ENCODE measurements around the gene TAOK1. TPM values are rescaled to one million over a fixed set of nuclear protein-coding genes. Genes with fewer than 3 reads are reported as not detected.

The TAOK1 gene
- polyA plus RNA-seq, 2 donors: 5.4 to 7.9 TPM

GRCh38 chr17:29591146-29591736 lies 201.1 kb downstream of the TAOK1 start:
- no peaks in the 10 kb centered on the region for H3K36me3 ChIP-seq (ENCODE audit: control insufficient read depth in 2 of 2, insufficient read depth in 2 of 2, low read length in 1 of 2)
- peaks cover 20 to 46% of the 10 kb centered on the region in 2 donors for H3K4me1 ChIP-seq (ENCODE audit: control insufficient read depth in 2 of 2, insufficient read depth in 2 of 2, low read length in 1 of 2)
- peak overlapping the region; percentile 90 to 92 for H3K27ac ChIP-seq (ENCODE audit: low read depth in 2 of 2, low read length in 1 of 2)
- no peaks in the 10 kb centered on the region for H3K9me3 ChIP-seq (ENCODE audit: control insufficient read depth in 2 of 2, insufficient read depth in 1 of 2, low read depth in 1 of 2, low read length in 1 of 2)
- WGBS, 2 donors: 2 to 13% methylated on average over 29 to 31 of the region's 31 CpGs
- H3K27me3 ChIP-seq (ENCODE audit: control insufficient read depth in 1 of 2, insufficient read depth in 2 of 2, low read length in 2 of 2): no peaks in the 10 kb centered on the region
- H3K4me3 ChIP-seq (ENCODE audit: low read depth in 1 of 2, low read length in 2 of 2): peak overlapping the region in 1 of 2 donors; percentile 1

GRCh38 chr17:29591737-29592608 lies 201.8 kb downstream of the TAOK1 start:
- peaks cover 20 to 40% of the 10 kb centered on the region in 2 donors for H3K4me1 ChIP-seq (ENCODE audit: control insufficient read depth in 2 of 2, insufficient read depth in 2 of 2, low read length in 1 of 2)
- no peaks in the 10 kb centered on the region for H3K9me3 ChIP-seq (ENCODE audit: control insufficient read depth in 2 of 2, insufficient read depth in 1 of 2, low read depth in 1 of 2, low read length in 1 of 2)
- H3K36me3 ChIP-seq (ENCODE audit: control insufficient read depth in 2 of 2, insufficient read depth in 2 of 2, low read length in 1 of 2): no peaks in the 10 kb centered on the region
- WGBS, 2 donors: 8 to 14% methylated on average over 25 of the region's 25 CpGs
- H3K27me3 ChIP-seq (ENCODE audit: control insufficient read depth in 1 of 2, insufficient read depth in 2 of 2, low read length in 2 of 2): no peaks in the 10 kb centered on the region
- peak overlapping the region in 1 of 2 donors; percentile 1 for H3K4me3 ChIP-seq (ENCODE audit: low read depth in 1 of 2, low read length in 2 of 2)
- peak overlapping the region; percentile 90 to 92 for H3K27ac ChIP-seq (ENCODE audit: low read depth in 2 of 2, low read length in 1 of 2)

DNA sequence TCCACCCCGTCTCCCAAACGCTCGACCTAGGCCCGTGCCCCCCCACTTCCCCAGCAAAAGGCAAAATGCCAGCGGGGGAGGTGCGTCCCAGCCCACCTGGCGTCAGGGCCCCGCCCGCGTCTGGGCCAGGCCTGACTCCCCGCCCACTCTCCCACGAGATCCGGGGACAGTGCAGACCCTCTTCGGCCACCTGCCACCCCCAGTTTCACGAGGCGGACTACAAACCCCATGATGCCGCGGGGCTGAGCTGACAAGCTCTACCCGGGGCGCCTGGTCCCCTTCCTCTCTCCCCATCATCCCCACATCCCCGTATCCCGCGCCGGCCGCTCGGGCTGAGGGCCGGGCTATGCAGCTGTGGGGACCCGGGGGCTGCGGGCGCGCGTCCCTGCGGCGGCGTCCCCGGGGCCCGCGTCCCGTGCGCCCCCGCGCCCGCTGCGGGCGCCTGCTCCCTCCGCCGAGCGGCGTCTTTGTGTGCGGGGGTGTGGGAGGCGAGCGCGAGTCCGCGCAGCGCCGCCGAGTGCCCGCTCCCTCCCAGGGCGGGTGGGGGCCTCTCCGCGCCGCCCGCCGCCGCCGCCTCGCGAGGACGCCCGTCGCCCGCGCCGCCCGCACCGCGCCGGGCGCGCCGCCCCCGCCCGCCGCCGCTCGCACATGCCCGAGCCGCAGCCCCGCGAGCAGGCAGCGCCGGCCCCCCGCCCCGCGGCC lies 202.8 kb downstream of the TAOK1 start, which contains the start of gene ANKRD13B:
ANKRD13B (plus strand) TSS at position 283 of the 702 bp plus-strand sequence. CDS start 490 bp downstream, outside the sequence.
- 0 to 1% methylated on average over 53 to 96 of the region's 96 CpGs for WGBS, 2 donors
- peaks cover 19 to 30% of the 10 kb centered on the region in 2 donors for H3K4me1 ChIP-seq (ENCODE audit: control insufficient read depth in 2 of 2, insufficient read depth in 2 of 2, low read length in 1 of 2)
- H3K27ac ChIP-seq (ENCODE audit: low read depth in 2 of 2, low read length in 1 of 2): peak within 1 kb of the TSS; percentile 67 to 92
- no peaks in the 10 kb centered on the region for H3K27me3 ChIP-seq (ENCODE audit: control insufficient read depth in 1 of 2, insufficient read depth in 2 of 2, low read length in 2 of 2)
- no peaks in the 10 kb centered on the region for H3K9me3 ChIP-seq (ENCODE audit: control insufficient read depth in 2 of 2, insufficient read depth in 1 of 2, low read depth in 1 of 2, low read length in 1 of 2)
- H3K36me3 ChIP-seq (ENCODE audit: control insufficient read depth in 2 of 2, insufficient read depth in 2 of 2, low read length in 1 of 2): no peaks in the 10 kb centered on the region
- H3K4me3 ChIP-seq (ENCODE audit: low read depth in 1 of 2, low read length in 2 of 2): peak within 1 kb of the TSS; percentile 64 to 70

DNA sequence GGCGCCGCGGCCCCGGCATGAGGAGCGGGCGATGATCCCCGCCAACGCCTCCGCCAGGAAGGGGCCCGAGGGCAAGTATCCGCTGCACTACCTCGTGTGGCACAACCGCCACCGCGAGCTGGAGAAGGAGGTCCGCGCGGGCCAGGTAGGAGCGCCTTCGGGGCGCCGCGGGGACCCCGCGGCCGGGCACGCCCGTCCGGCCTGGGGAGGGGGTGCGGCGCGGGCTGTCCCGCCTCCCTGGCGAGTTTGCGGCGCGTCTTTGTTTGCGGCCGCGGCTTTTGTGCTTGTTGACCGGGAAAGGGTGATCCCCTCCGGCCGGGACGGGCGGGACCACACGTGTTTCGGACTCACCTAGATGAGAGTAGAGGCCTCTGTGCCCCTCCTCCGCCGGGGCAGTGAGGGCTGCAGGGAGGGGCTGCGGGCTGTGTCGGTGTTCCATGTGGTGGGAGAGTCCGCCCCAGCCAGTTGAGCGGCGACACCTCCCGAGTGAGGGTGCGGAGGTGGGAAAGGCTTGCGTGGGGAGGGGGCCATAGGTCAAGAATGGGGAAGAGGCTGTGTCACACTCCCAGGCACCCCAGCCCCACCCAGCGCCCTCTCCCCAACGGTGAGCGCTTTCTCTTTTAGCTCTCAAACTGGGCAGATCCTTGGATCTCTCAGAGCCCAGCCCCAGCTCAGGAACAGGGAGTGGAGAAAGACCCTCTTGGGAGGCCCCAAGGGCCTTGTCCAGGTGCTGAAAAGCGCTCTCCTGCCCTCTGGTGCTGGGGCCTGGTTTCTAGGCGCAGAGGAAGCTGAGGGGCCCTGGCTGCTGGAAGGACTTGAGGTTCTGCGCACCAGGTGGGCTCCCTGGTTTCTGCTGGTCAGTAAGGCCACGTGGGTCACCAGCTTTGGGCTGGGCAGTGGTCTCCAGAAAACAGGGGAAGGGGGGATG lies 203.7 kb downstream of the TAOK1 start:
- peak overlapping the region; percentile 56 to 70 for H3K4me3 ChIP-seq (ENCODE audit: low read depth in 1 of 2, low read length in 2 of 2)
- no peaks in the 10 kb centered on the region for H3K36me3 ChIP-seq (ENCODE audit: control insufficient read depth in 2 of 2, insufficient read depth in 2 of 2, low read length in 1 of 2)
- H3K4me1 ChIP-seq (ENCODE audit: control insufficient read depth in 2 of 2, insufficient read depth in 2 of 2, low read length in 1 of 2): peaks cover 14 to 23% of the 10 kb centered on the region in 2 donors
- 6 to 8% methylated on average over 48 to 64 of the region's 64 CpGs for WGBS, 2 donors
- no peaks in the 10 kb centered on the region for H3K27me3 ChIP-seq (ENCODE audit: control insufficient read depth in 1 of 2, insufficient read depth in 2 of 2, low read length in 2 of 2)
- no peak overlapping the region for H3K27ac ChIP-seq (ENCODE audit: low read depth in 2 of 2, low read length in 1 of 2)
- H3K9me3 ChIP-seq (ENCODE audit: control insufficient read depth in 2 of 2, insufficient read depth in 1 of 2, low read depth in 1 of 2, low read length in 1 of 2): no peaks in the 10 kb centered on the region

GRCh38 chr17:29594519-29595090 lies 204.4 kb downstream of the TAOK1 start:
- Histone ChIP-seq H3K9me3 (ENCODE audit: control insufficient read depth in 2 of 2, insufficient read depth in 1 of 2, low read depth in 1 of 2, low read length in 1 of 2) (no peaks in the 10 kb centered on the region), H3K4me1 (ENCODE audit: control insufficient read depth in 2 of 2, insufficient read depth in 2 of 2, low read length in 1 of 2) (peaks cover 14 to 23% of the 10 kb centered on the region in 2 donors), H3K36me3 (ENCODE audit: control insufficient read depth in 2 of 2, insufficient read depth in 2 of 2, low read length in 1 of 2) (no peaks in the 10 kb centered on the region), H3K4me3 (ENCODE audit: low read depth in 1 of 2, low read length in 2 of 2) (no peak overlapping the region), H3K27me3 (ENCODE audit: control insufficient read depth in 1 of 2, insufficient read depth in 2 of 2, low read length in 2 of 2) (no peaks in the 10 kb centered on the region), H3K27ac (ENCODE audit: low read depth in 2 of 2, low read length in 1 of 2) (no peak overlapping the region)
- 89 to 92% methylated on average over 10 to 11 of the region's 11 CpGs for WGBS, 2 donors

DNA sequence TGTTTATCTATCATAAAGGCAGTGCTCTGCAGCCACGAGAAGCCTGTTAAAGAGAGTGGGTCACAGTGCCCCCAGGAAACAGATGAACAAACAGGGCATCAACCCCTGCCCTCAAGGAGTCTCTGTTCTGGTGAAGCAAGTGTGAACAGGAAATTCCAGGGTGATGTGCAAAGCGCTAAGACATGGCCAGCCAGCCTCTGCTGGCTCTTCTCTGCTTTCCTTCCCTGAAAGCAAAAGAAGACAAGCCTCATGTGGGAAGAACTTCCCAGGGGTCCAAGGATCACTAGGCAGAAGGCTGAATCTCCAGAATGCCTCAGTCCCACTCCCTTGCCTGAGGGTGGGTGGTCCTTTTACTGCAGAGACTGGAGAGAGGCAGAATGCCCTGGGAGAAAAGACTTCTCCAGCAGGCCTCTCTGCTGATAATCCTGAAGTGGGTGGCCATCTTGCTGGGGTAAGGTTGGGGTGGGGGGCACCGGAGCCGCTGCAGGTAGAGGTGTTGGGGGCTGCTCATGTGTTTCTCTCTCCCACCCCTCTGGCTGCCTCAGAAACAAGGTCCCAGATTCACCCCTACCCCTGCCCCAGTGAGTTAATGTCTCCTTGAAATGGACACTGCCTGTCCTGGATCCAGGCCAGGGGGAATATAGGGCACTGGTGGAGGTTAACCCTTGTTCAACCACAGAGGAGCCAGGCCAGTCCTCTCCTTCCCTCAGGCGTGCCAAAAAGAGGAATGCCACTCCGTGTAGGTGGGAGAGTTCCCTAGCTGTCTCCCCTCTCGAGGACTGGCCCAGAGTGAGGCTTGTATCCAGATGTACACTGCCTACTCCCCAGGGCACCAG lies 205.2 kb downstream of the TAOK1 start:
- Histone ChIP-seq H3K36me3 (ENCODE audit: control insufficient read depth in 2 of 2, insufficient read depth in 2 of 2, low read length in 1 of 2) (no peaks in the 10 kb centered on the region), H3K27ac (ENCODE audit: low read depth in 2 of 2, low read length in 1 of 2) (no peak overlapping the region), H3K27me3 (ENCODE audit: control insufficient read depth in 1 of 2, insufficient read depth in 2 of 2, low read length in 2 of 2) (no peaks in the 10 kb centered on the region), H3K9me3 (ENCODE audit: control insufficient read depth in 2 of 2, insufficient read depth in 1 of 2, low read depth in 1 of 2, low read length in 1 of 2) (no peaks in the 10 kb centered on the region), H3K4me3 (ENCODE audit: low read depth in 1 of 2, low read length in 2 of 2) (no peak overlapping the region), H3K4me1 (ENCODE audit: control insufficient read depth in 2 of 2, insufficient read depth in 2 of 2, low read length in 1 of 2) (peaks cover 11 to 17% of the 10 kb centered on the region in 2 donors)
- WGBS, 2 donors: 79 to 86% methylated on average over 7 of the region's 7 CpGs

DNA sequence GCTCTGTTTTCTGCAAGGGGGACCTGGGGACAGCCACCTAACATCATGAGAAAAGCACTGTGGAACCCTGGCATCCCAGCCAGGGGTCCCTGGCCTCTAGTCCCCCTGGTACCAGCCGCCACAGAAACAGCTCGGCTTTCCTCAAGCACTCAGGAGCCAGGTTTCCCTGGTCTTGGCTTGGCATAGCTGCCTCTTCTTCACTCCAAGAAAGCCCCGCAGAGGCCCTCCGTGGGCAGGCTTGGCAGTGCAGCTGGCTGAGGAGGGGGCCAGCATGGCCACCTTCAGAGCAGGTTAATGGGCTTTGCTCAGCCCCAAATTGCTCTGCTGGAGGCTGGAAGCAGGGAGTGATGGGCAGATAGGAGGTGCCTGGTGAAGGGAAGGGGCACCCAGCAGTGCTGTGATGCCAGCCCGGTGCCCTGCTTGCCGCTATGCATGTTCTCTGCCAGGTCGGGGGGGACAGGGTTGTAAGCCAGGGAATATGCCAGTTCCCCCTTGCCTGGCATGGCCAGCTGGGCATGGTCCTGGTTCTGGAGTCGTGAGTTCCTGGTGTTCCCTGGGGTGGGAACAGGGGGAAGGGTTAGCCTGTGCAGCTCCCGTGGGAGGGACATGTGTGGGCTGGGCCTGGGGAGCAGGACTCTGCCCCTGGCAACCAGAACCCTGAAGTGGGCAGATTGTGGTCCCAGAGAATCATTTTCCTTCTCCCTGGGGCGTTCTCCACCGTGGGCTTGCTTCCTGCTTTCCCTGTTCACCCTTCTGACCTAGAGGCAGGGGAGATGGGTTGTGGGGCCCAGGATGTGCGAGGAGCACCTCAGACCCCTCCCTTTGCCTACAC lies 206.0 kb downstream of the TAOK1 start:
- Histone ChIP-seq H3K9me3 (ENCODE audit: control insufficient read depth in 2 of 2, insufficient read depth in 1 of 2, low read depth in 1 of 2, low read length in 1 of 2) (no peaks in the 10 kb centered on the region), H3K27me3 (ENCODE audit: control insufficient read depth in 1 of 2, insufficient read depth in 2 of 2, low read length in 2 of 2) (no peaks in the 10 kb centered on the region), H3K27ac (ENCODE audit: low read depth in 2 of 2, low read length in 1 of 2) (no peak overlapping the region), H3K36me3 (ENCODE audit: control insufficient read depth in 2 of 2, insufficient read depth in 2 of 2, low read length in 1 of 2) (no peaks in the 10 kb centered on the region), H3K4me3 (ENCODE audit: low read depth in 1 of 2, low read length in 2 of 2) (no peak overlapping the region), H3K4me1 (ENCODE audit: control insufficient read depth in 2 of 2, insufficient read depth in 2 of 2, low read length in 1 of 2) (peaks cover 8 to 11% of the 10 kb centered on the region in 2 donors)
- 79 to 80% methylated on average over 12 of the region's 12 CpGs for WGBS, 2 donors
